Stomach (tissue), 9 donors: ENCODE measurements around the gene TNFRSF25. TPM values are rescaled to one million over a fixed set of nuclear protein-coding genes. Genes with fewer than 3 reads are reported as not detected.
A peak's percentile ranks its signal among the peaks of the same experiment; 100 is the strongest.

Experiments used
- DNase-seq, 2 donors: peaks; one replicate each; pipeline versions ENCODE4 v3.0.0 to v3.0.0-alpha.2; 2013 to 2019
- H3K27ac ChIP-seq, 5 donors: fragments of 200-600 bp in 4 of 5; sonication (generic) in 4 of 5; one replicate each; pipeline ENCODE4 v1.5.1; 2013 to 2019; ENCODE audit warnings: mild to moderate bottlenecking in 1 of 5, moderate library complexity in 1 of 5
- H3K27me3 ChIP-seq, 3 donors: fragments of 200-600 bp; sonication (generic); one replicate each; pipeline ENCODE4 v1.5.1; 2017 to 2019; ENCODE audit warnings: mixed run types in 1 of 3
- H3K36me3 ChIP-seq, 4 donors: fragments of 200-600 bp; sonication (generic); 1 replicate in 3 of 4; 2 replicates in 1 of 4; pipeline ENCODE4 v1.5.1; 2016 to 2019
- H3K4me1 ChIP-seq, 4 donors: fragments of 200-600 bp; sonication (generic); one replicate each; pipeline ENCODE4 v1.5.1; 2016 to 2019
- H3K4me3 ChIP-seq, 4 donors: fragments of 200-600 bp; sonication (generic) in 3 of 4; one replicate each; pipeline ENCODE4 v1.5.1; 2016 to 2019; ENCODE audit warnings: mild to moderate bottlenecking in 1 of 4
- H3K9me3 ChIP-seq, 4 donors: fragments of 200-600 bp; sonication (generic); one replicate each; pipeline ENCODE4 v1.5.1; 2016 to 2019
- EP300 ChIP-seq: sonication (generic); formaldehyde crosslinking; IDR thresholded peaks from one replicate; pipeline ENCODE4 v1.6.1; 2017; ENCODE audit warnings: antibody characterized with exemption
- POLR2A ChIP-seq, 4 donors: fragments of 450-650 bp; IDR thresholded peaks; one replicate each; pipeline ENCODE4 v1.6.1; 2016; ENCODE audit warnings: antibody characterized with exemption in 4 of 4, control low read depth in 2 of 4, mild to moderate bottlenecking in 1 of 4, moderate library complexity in 1 of 4
- POLR2AphosphoS5 ChIP-seq, 3 donors: sonication (generic); formaldehyde crosslinking; IDR thresholded peaks; one replicate each; pipeline ENCODE4 v1.6.1; 2016; ENCODE audit warnings: antibody characterized with exemption in 3 of 3
- WGBS, 5 donors: extraction: QIAGEN DNeasy Blood & Tissue Kit in 3 of 5; methylation state at CpG; one replicate each; pipeline versions ENCODE4 v1.1.5 to v1.1.7; 2013 to 2018; 5-methylcytosine and 5-hydroxymethylcytosine counted together
- intact Hi-C: fragments of 100-400 bp; cut with DNase I; formaldehyde crosslinking; loops from one replicate; pipeline ENCODE4 v1.15.1; 2023; ENCODE audit warnings: low total_unique reads
- polyA plus RNA-seq, 3 donors: library from polyadenylated mRNA; stranded (reverse); fragments of 200-250 nt; gene quantifications; one replicate each; pipeline ENCODE4 v1.2.3, GENCODE V29; 2013
- total RNA-seq, 5 donors: library from RNA; depleted of rRNA; stranded (reverse); fragments of >200 nt; gene quantifications; one replicate each; pipeline versions ENCODE4 v1.1.0 to v1.2.3, GENCODE V29; 2014 to 2016
- TF ChIP-seq, protein P1 (sequence below), 7 experiments: fragments of 450-650 bp in 4 of 7; fragments of 200-600 bp in 3 of 7; sonication (generic) in 3 of 7; IDR thresholded peaks; one replicate each; pipeline ENCODE4 v1.5.1; 2016 to 2019; ENCODE audit warnings: antibody characterized with exemption in 7 of 7, control low read depth in 2 of 7, mild to moderate bottlenecking in 1 of 7
- donor health status: healthy with polysubstance abuse.
- donor health status: Bipolar disorder and iron deficiency.
- donor health status: healthy.

The TNFRSF25 gene
- total and polyA plus RNA-seq, 8 donors, result 2.7 to 215 (median 15.2) TPM

DNA sequence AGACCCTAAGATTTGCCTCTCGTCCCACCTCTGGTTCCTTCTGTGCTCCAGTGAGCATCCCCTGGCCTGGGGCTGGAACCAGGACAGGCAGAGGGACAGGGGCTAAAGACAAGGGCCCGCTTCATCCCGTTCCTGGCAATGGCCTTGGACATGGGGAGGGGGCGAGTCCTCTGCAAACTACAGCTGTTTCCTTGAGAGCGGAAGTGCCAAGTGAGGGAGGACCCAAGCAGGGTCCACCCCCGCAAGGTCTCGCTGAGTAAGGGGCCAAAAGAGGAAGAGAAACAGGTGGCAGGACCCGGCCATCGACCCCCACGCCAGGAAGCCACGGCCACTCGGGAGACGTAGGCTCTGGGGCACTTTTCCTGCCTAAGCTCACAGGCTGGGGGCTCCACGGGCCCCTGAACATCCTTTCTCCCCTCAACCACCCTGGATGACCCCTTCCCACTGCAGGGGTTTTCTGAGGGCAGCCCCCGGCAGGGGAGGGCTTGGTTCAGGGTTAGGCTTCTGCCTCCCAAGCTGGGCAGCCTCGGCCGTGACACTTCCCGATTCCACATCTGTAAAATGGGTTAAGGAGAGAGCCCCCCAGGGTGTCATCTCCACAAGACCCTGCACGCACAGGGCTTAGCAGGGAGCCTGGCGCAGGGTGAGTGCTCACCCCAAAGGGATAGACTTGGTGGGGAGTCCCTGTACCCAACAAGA lies 43.4 kb upstream of the TNFRSF25 start:
- peak in 1 of 2 donors; percentile 37 for DNase-seq
- intact Hi-C loops, result no loop called here
- Histone ChIP-seq H3K27me3 (peaks cover 0 to 44% (median 7%) of the 10 kb centered on the region in 3 donors), H3K4me3 (no peak overlapping the region), H3K36me3 (no peaks in the 10 kb centered on the region), H3K4me1 (no peaks in the 10 kb centered on the region), H3K9me3 (no peaks in the 10 kb centered on the region), H3K27ac (no peak overlapping the region)
- TF ChIP-seq POLR2A (IDR thresholded peaks at IDR 0.05) (no peak), EP300 (no peak), POLR2AphosphoS5 (IDR thresholded peaks at IDR 0.05) (no peak)
- TF ChIP-seq, protein P1, sequence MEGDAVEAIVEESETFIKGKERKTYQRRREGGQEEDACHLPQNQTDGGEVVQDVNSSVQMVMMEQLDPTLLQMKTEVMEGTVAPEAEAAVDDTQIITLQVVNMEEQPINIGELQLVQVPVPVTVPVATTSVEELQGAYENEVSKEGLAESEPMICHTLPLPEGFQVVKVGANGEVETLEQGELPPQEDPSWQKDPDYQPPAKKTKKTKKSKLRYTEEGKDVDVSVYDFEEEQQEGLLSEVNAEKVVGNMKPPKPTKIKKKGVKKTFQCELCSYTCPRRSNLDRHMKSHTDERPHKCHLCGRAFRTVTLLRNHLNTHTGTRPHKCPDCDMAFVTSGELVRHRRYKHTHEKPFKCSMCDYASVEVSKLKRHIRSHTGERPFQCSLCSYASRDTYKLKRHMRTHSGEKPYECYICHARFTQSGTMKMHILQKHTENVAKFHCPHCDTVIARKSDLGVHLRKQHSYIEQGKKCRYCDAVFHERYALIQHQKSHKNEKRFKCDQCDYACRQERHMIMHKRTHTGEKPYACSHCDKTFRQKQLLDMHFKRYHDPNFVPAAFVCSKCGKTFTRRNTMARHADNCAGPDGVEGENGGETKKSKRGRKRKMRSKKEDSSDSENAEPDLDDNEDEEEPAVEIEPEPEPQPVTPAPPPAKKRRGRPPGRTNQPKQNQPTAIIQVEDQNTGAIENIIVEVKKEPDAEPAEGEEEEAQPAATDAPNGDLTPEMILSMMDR (IDR thresholded peaks at IDR 0.05), result no peak
- WGBS, 5 donors, result 58 to 81% (median 73%) methylated on average over 10 to 20 of the region's 20 CpGs

DNA sequence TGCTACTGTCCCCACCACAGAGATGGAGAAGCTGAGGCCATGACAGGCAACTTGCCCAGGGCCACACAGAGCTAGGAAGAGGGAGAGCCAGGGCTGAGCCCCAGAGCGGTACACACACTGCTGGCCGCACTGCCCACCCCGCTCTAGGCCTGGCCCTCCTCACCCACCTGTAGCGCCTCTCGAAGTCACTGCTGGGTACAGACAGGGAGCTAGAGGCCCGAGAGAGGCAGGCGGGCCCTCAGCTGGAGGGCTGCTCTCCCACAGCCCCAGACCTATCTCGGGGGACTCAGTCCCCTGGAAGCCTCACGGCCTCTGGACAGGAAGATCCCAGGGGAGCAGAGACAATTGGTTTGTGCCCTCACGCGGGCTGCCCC lies 42.8 kb upstream of the TNFRSF25 start:
- H3K9me3 ChIP-seq, result no peaks in the 10 kb centered on the region
- H3K27ac ChIP-seq, result no peak overlapping the region
- intact Hi-C loops, result no loop called here
- no peaks in the 10 kb centered on the region for H3K4me1 ChIP-seq
- DNase-seq, result no peak
- peaks cover 0 to 44% (median 7%) of the 10 kb centered on the region in 3 donors for H3K27me3 ChIP-seq
- H3K36me3 ChIP-seq, result no peaks in the 10 kb centered on the region
- WGBS, 5 donors, result 83 to 93% (median 92%) methylated on average over 4 to 11 of the region's 11 CpGs
- no peak overlapping the region for H3K4me3 ChIP-seq
- no peak for TF ChIP-seq EP300
- TF ChIP-seq POLR2A (IDR thresholded peaks at IDR 0.05), result no peak
- TF ChIP-seq, protein P1 (IDR thresholded peaks at IDR 0.05), result no peak
- TF ChIP-seq POLR2AphosphoS5 (IDR thresholded peaks at IDR 0.05), result no peak

DNA sequence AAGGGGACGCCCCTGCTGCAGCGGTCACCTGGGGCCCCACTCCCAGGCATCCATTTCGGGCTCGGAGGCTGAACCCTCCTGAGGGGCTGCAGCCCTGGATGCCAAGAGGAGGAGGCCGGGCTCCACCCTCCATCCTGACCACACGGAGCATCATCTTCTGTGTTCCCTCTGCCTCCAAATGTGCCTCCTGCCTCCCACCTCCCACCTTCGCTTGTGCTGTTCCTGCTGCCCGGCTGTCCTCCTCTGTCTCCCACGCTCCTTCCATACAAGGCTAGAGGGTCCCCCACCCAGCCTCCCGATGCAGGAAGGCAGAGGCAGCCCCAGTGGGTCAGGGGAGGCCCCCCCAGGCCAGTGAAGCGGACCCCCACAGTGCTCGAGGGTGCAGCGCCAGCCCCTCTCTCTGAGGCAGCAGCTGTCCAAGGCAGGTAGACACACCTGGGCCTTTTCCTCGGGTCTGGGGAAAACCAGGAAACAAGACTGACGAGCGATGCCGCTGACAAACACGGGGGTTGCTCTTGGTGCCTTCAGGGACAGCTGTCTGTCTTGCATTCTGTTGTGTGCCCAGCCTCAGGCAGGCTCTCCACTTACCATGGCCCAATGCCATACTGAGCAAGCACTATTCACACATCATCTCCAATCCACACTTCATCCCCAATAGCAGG lies 42.3 kb upstream of the TNFRSF25 start:
- peaks cover 0 to 44% (median 7%) of the 10 kb centered on the region in 3 donors for H3K27me3 ChIP-seq
- peak in 1 of 2 donors; percentile 1 for DNase-seq
- no peaks in the 10 kb centered on the region for H3K9me3 ChIP-seq
- 69 to 84% (median 76%) methylated on average over 13 to 18 of the region's 18 CpGs for WGBS, 5 donors
- H3K27ac ChIP-seq, result no peak overlapping the region
- TF ChIP-seq EP300, result no peak
- TF ChIP-seq POLR2AphosphoS5 (IDR thresholded peaks at IDR 0.05), result no peak
- TF ChIP-seq POLR2A (IDR thresholded peaks at IDR 0.05), result no peak
- TF ChIP-seq, protein P1 (IDR thresholded peaks at IDR 0.05), result no peak
- H3K4me3 ChIP-seq, result no peak overlapping the region
- intact Hi-C loops, result no loop called here
- no peaks in the 10 kb centered on the region for H3K36me3 ChIP-seq
- H3K4me1 ChIP-seq, result no peaks in the 10 kb centered on the region

DNA sequence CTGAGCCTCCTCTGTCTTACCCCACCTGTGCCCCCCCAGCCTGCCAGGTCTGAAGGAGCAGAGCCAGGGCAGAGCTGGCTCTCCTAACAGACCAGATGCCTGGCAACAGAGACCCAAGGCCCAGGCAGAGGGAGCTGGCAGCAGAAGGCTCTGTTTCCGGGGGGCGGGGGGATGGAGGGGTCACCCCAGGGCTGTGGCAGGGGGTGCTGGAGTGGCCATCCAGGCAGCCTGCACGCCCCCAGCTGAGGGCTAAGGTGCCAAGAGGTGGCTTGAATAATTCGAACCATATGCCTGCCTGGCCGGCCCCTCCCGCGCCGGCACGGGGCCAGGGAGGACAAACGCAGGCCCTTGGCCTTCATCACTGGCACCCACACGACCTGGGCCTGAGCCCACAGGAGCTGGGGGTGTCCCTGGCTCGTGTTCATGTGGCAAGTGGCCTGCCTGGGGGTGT lies 41.5 kb upstream of the TNFRSF25 start:
- WGBS, 5 donors, result 69 to 75% (median 71%) methylated on average over 3 to 12 of the region's 12 CpGs
- H3K4me3 ChIP-seq, result no peak overlapping the region
- no peaks in the 10 kb centered on the region for H3K9me3 ChIP-seq
- TF ChIP-seq POLR2A (IDR thresholded peaks at IDR 0.05) (no peak), EP300 (no peak), POLR2AphosphoS5 (IDR thresholded peaks at IDR 0.05) (no peak)
- TF ChIP-seq, protein P1 (IDR thresholded peaks at IDR 0.05), result no peak
- intact Hi-C loops, result no loop called here
- peaks cover 0 to 51% (median 7%) of the 10 kb centered on the region in 3 donors for H3K27me3 ChIP-seq
- H3K36me3 ChIP-seq, result no peaks in the 10 kb centered on the region
- H3K4me1 ChIP-seq, result peaks cover 0 to 5% (median 0%) of the 10 kb centered on the region in 4 donors
- peak in 1 of 2 donors; percentile 26 for DNase-seq
- H3K27ac ChIP-seq, result no peak overlapping the region
